HCT116 (cell line): ENCODE results near the gene TMEM145. TPM values are rescaled to one million over a fixed set of nuclear protein-coding genes. Genes with fewer than 3 reads are reported as not detected.
A peak's percentile ranks its signal among the peaks of the same experiment; 100 is the strongest.

Source experiments
- ATAC-seq: fragments of 200-7000 bp; cut with Tn5 transposase; 2 replicates; pipeline ENCODE4 v1.9.1; 2020; ENCODE audit warnings: mild to moderate bottlenecking, moderate library complexity
- BruUV-seq: library from RNA; stranded (reverse); fragments of 400-500 nt; replicated peaks from 2 replicates; lab custom pipeline; 2021; lab: Mats Ljungman, UMichigan
- CTCF ChIA-PET: fragments of 300-600 bp; sonication (Branson Sonifier 250); formaldehyde crosslinking; loops from one replicate; lab custom pipeline; 2021; ENCODE audit warnings: antibody characterized with exemption; lab: Charles Lee
- POLR2A ChIA-PET: fragments of 300-600, 350-600 bp; sonication (Branson Sonifier 250); formaldehyde crosslinking; loops from one replicate; lab custom pipeline; 2021; ENCODE audit warnings: antibody characterized with exemption; lab: Charles Lee
- RAD21 ChIA-PET, 2 experiments: fragments of 300-600 bp; sonication (Branson Sonifier 250); formaldehyde crosslinking; loops; one replicate each; lab custom pipeline; 2023; ENCODE audit warnings: low total read pairs in 2 of 2; ENCODE audit not compliant: uncharacterized antibody in 2 of 2, unreplicated experiment in 2 of 2, low non-redundant PET in 1 of 2; lab: Charles Lee
- DNase-seq: peaks from one replicate; pipeline ENCODE4 v3.0.0-alpha.2; 2010; ENCODE audit warnings: low read depth, low spot score
- H2AFZ ChIP-seq: fragments of 200-600 bp; shearing (Covaris generic), sonication (generic); 2 replicates; pipeline ENCODE4 v1.6.1; 2017; ENCODE audit warnings: low read depth, mixed run types, mixed read lengths, antibody characterized with exemption, low read length; ENCODE audit not compliant: poor library complexity, severe bottlenecking
- H3K27ac ChIP-seq: 2 replicates; pipeline ENCODE4 v1.5.1; 2012; ENCODE audit warnings: low read depth, low read length
- H3K27me3 ChIP-seq: fragments of 200-600 bp; sonication (generic); 2 replicates; pipeline ENCODE4 v1.6.1; 2016; ENCODE audit warnings: mixed run types, low read length, mixed read lengths; ENCODE audit not compliant: insufficient read depth
- H3K36me3 ChIP-seq, 2 experiments: fragments of 200-500 bp in 1 of 2; fragments of 200-600 bp in 1 of 2; sonication (Bioruptor generic) in 1 of 2; sonication (generic) in 1 of 2; 2 replicates each; pipeline versions ENCODE4 v1.5.1 to v1.6.1; 2014 to 2016; ENCODE audit warnings: low read length in 2 of 2, inconsistent platforms in 1 of 2, mixed read lengths in 1 of 2, mixed run types in 1 of 2; ENCODE audit not compliant: insufficient read depth in 2 of 2, control insufficient read depth in 1 of 2
- H3K4me1 ChIP-seq, 2 experiments: fragments of 200-600 bp in 1 of 2; sonication (generic) in 1 of 2; 2 replicates each; pipeline versions ENCODE4 v1.5.1 to v1.6.1; 2012 to 2017; ENCODE audit warnings: low read length in 2 of 2, inconsistent platforms in 1 of 2, mild to moderate bottlenecking in 1 of 2, mixed read lengths in 1 of 2, mixed run types in 1 of 2, moderate library complexity in 1 of 2; ENCODE audit not compliant: insufficient read depth in 2 of 2, control insufficient read depth in 1 of 2
- H3K4me2 ChIP-seq: fragments of 200-600 bp; sonication (generic); 2 replicates; pipeline ENCODE4 v1.6.1; 2017; ENCODE audit warnings: mixed run types, low read length, mixed read lengths
- H3K4me3 ChIP-seq, 2 experiments: fragments of 200-600 bp in 1 of 2; sonication (generic) in 1 of 2; replicated peaks in 1 of 2; 2 replicates each; pipeline ENCODE4 v1.5.1; 2011 to 2016; ENCODE audit warnings: low read length in 2 of 2, control low read depth in 1 of 2, low read depth in 1 of 2, mild to moderate bottlenecking in 1 of 2, mixed read lengths in 1 of 2, mixed run types in 1 of 2
- H3K79me2 ChIP-seq: fragments of 200-600 bp; sonication (generic); 2 replicates; pipeline ENCODE4 v1.6.1; 2017; ENCODE audit warnings: mild to moderate bottlenecking, mixed run types, low read length, moderate library complexity, mixed read lengths; ENCODE audit not compliant: insufficient read depth
- H3K9ac ChIP-seq: fragments of 200-600 bp; sonication (generic); 2 replicates; pipeline ENCODE4 v1.6.1; 2016; ENCODE audit warnings: low read length, mixed read lengths
- H3K9me2 ChIP-seq: fragments of 200-600 bp; sonication (generic), shearing (Covaris generic); 2 replicates; pipeline ENCODE4 v1.6.1; 2017; ENCODE audit warnings: mixed run types, mild to moderate bottlenecking, moderate library complexity; ENCODE audit not compliant: insufficient read depth
- H3K9me3 ChIP-seq, 2 experiments: fragments of 200-500 bp in 1 of 2; fragments of 200-600 bp in 1 of 2; sonication (Bioruptor generic) in 1 of 2; sonication (generic) in 1 of 2; 2 replicates each; pipeline ENCODE4 v1.6.1; 2014 to 2017; ENCODE audit warnings: low read length in 2 of 2, mixed read lengths in 2 of 2, inconsistent platforms in 1 of 2, low read depth in 1 of 2, mild to moderate bottlenecking in 1 of 2, mixed run types in 1 of 2, moderate library complexity in 1 of 2; ENCODE audit not compliant: control insufficient read depth in 1 of 2, insufficient read depth in 1 of 2
- H4K20me1 ChIP-seq: fragments of 200-600 bp; sonication (generic), shearing (Covaris generic); 2 replicates; pipeline ENCODE4 v1.6.1; 2017; ENCODE audit warnings: mixed run types, mild to moderate bottlenecking, moderate library complexity; ENCODE audit not compliant: insufficient read depth
- CTCF ChIP-seq, 3 experiments: fragments of 200-600 bp in 1 of 3; sonication (generic) in 1 of 3; IDR thresholded peaks in 2 of 3; conservative IDR thresholded peaks in 1 of 3; 2 replicates each; pipeline ENCODE4 v1.5.1; 2012 to 2017; ENCODE audit warnings: low read depth in 2 of 3, low read length in 2 of 3, antibody characterized with exemption in 1 of 3, borderline replicate concordance in 1 of 3, control low read depth in 1 of 3, mild to moderate bottlenecking in 1 of 3, mixed read lengths in 1 of 3, mixed run types in 1 of 3, moderate library complexity in 1 of 3; ENCODE audit not compliant: insufficient read depth in 1 of 3
- EGR1 ChIP-seq: IDR thresholded peaks from 2 replicates; pipeline ENCODE4 v1.6.1; 2012; ENCODE audit warnings: low read depth
- FOSL1 ChIP-seq: IDR thresholded peaks from 2 replicates; pipeline ENCODE4 v1.6.1; 2012; ENCODE audit warnings: low read depth
- ZFX ChIP-seq: fragments of 450-650 bp; IDR thresholded peaks from 2 replicates; pipeline ENCODE4 v1.6.1; 2017
- intact Hi-C: fragments of 100-400 bp; cut with micrococcal nuclease; formaldehyde crosslinking; loops from 2 replicates; pipeline ENCODE4 v1.10.0; 2022
- total RNA-seq: library from RNA; stranded (reverse); gene quantifications from one replicate; pipeline ENCODE4 v1.2.1, GENCODE V29; 2021; ENCODE audit not compliant: unreplicated experiment

The TMEM145 gene
- total RNA-seq, 1 experiment from 2014 or later = 7.2 TPM

- ChIA-PET RAD21 (no interaction called here), POLR2A (no interaction called here)
- no peak overlapping the region for H2AFZ ChIP-seq
Observed at GRCh38 chr19:42325896-42326771, 13.0 kb downstream of the TMEM145 start.

More at GRCh38 chr19:42325896-42326771, 13.0 kb downstream of the TMEM145 start:
- H3K4me1 ChIP-seq = peaks cover 10 to 17% of the 10 kb centered on the region in 2 experiments
- BruUV-seq = TSS peak; percentile 79
- H3K9me2 ChIP-seq = no peaks in the 10 kb centered on the region
- peak overlapping the region; percentile 93 for H3K4me2 ChIP-seq
- CTCF ChIA-PET = no interaction called here
- peak overlapping the region; percentile 90 to 95 for H3K4me3 ChIP-seq
- peaks cover 17% of the 10 kb centered on the region for H3K79me2 ChIP-seq
- no peak for DNase-seq
- no peaks in the 10 kb centered on the region for H4K20me1 ChIP-seq
- peak overlapping the region; percentile 86 for H3K9ac ChIP-seq
- H3K9me3 ChIP-seq = no peaks in the 10 kb centered on the region
- intact Hi-C loops = loop anchor here (1.0 kb wide), 2 partner anchors 83 to 218 kb away; no protein-coding TSS in a partner anchor
- H3K27me3 ChIP-seq = no peaks in the 10 kb centered on the region
- TF ChIP-seq CTCF (IDR thresholded peaks at IDR 0.05 in 2 of 3, conservative IDR thresholded peaks at IDR 0.05 in 1 of 3; ENCODE audit: borderline replicate concordance in 1 of 3, insufficient read depth in 1 of 3, low read depth in 2 of 3, low read length in 2 of 3) (0 out of 6 replicates have a peak, but pooled peaks of 2 of the 3 experiments have one; percentile 10 to 21), EGR1 (no peak), FOSL1 (no peak), ZFX (peak; percentile 71)
- H3K27ac ChIP-seq = peak overlapping the region; percentile 62
- H3K36me3 ChIP-seq = no peaks in the 10 kb centered on the region
- ATAC-seq = peak; percentile 40
